K562 (cell line): ENCODE results near the gene NUP210. TPM values are rescaled to one million over a fixed set of nuclear protein-coding genes. Genes with fewer than 3 reads are reported as not detected.

Source experiments
- BCLAF1 ChIP-seq, 2 experiments: fragments of 450-650 bp in 1 of 2; IDR thresholded peaks; 2 replicates each; pipeline ENCODE4 v1.6.1; 2011 to 2017; ENCODE audit warnings: low read depth in 2 of 2, antibody characterized with exemption in 1 of 2, borderline replicate concordance in 1 of 2, low read length in 1 of 2, mild to moderate bottlenecking in 1 of 2, mixed read lengths in 1 of 2; ENCODE audit not compliant: control insufficient read depth in 1 of 2
- CEBPZ ChIP-seq: fragments of 150-350 bp; IDR thresholded peaks from 2 replicates; pipeline ENCODE4 v1.6.1; 2014; ENCODE audit warnings: low read depth, mild to moderate bottlenecking, low read length, borderline replicate concordance
- HDGF ChIP-seq: fragments of 450-650 bp; IDR thresholded peaks from 2 replicates; pipeline ENCODE4 v1.6.1; 2016
- MAFK ChIP-seq: IDR thresholded peaks from 2 replicates; pipeline ENCODE4 v1.6.1; 2011; ENCODE audit warnings: low read length, improper control_type of control experiment
- MAX ChIP-seq: sonication (generic); formaldehyde crosslinking; IDR thresholded peaks from 2 replicates; pipeline ENCODE4 v1.9.0; 2022; ENCODE audit warnings: mild to moderate bottlenecking, missing genetic modification reagents
- NUFIP1 ChIP-seq: fragments of 450-650 bp; IDR thresholded peaks from 2 replicates; pipeline ENCODE4 v1.6.1; 2018; ENCODE audit not compliant: partially characterized antibody
- RAD51 ChIP-seq: fragments of 450-650 bp; IDR thresholded peaks from 2 replicates; pipeline ENCODE4 v1.7.1; 2016; ENCODE audit warnings: low read depth, mild to moderate bottlenecking, borderline replicate concordance
- SREBF1 ChIP-seq: fragments of 150-350 bp; IDR thresholded peaks from 2 replicates; pipeline ENCODE4 v1.6.1; 2014; ENCODE audit warnings: antibody characterized with exemption, low read depth, low read length, borderline replicate concordance
- TAF7 ChIP-seq: fragments of 450-650 bp; IDR thresholded peaks from 2 replicates; pipeline ENCODE4 v1.6.1; 2016; ENCODE audit warnings: missing genetic modification characterization, missing compliant biosample characterization
- TBP ChIP-seq: optimal IDR thresholded peaks from 2 replicates; pipeline ENCODE3; 2011; ENCODE audit warnings: low read depth, low read length, improper control_type of control experiment
- TFE3 ChIP-seq: fragments of 450-650 bp; formaldehyde crosslinking; IDR thresholded peaks from 2 replicates; pipeline ENCODE4 v1.4.0; 2020; ENCODE audit warnings: mild to moderate bottlenecking, mixed read lengths
- ZNF511 ChIP-seq: sonication (generic); formaldehyde crosslinking; IDR thresholded peaks from 2 replicates; pipeline ENCODE4 v1.8.0; 2022; ENCODE audit warnings: mild to moderate bottlenecking, missing genetic modification reagents
- ZNF639 ChIP-seq, 2 experiments: fragments of 200-800 bp in 1 of 2; sonication (Bioruptor generic) in 1 of 2; sonication (generic) in 1 of 2; formaldehyde crosslinking in 1 of 2; IDR thresholded peaks in 1 of 2; conservative IDR thresholded peaks in 1 of 2; 2 replicates each; pipeline versions ENCODE4 v1.5.0 to v1.6.1; 2016 to 2020; ENCODE audit warnings: missing compliant biosample characterization in 1 of 2, missing genetic modification characterization in 1 of 2, missing genetic modification reagents in 1 of 2
- ZNF778 ChIP-seq: fragments of 450-650 bp; formaldehyde crosslinking; IDR thresholded peaks from 2 replicates; pipeline ENCODE4 v1.4.0; 2020; ENCODE audit warnings: mild to moderate bottlenecking, moderate library complexity
- polyA plus RNA-seq, 8 experiments: library from polyadenylated mRNA; depleted of rRNA in 4 of 8; stranded (reverse) in 5 of 8; unstranded in 3 of 8; fragments of >200 nt; fragmentation: Nextera tagmentation in 2 of 8; fragmentation: Illumina TruSeq in 1 of 8; extraction: Ambion mirVana in 2 of 8; extraction: Trizol in 1 of 8; gene quantifications; 2 replicates each; pipeline versions ENCODE4 v1.2.1 to v1.2.3, GENCODE V29; 2011 to 2014; ENCODE audit warnings: inconsistent platforms in 1 of 8, missing spikeins in 1 of 8
- total RNA-seq, 7 experiments: library from RNA; depleted of rRNA in 6 of 7; stranded (reverse); fragments of >200 nt in 6 of 7; fragmentation: Illumina TruSeq in 2 of 7; extraction: Trizol in 2 of 7; gene quantifications; 2 replicates each; pipeline versions ENCODE4 v1.2.1 to v1.2.3, GENCODE V29; 2011 to 2021; ENCODE audit warnings: low replicate concordance in 1 of 7

NUP210 gene
- total and polyA plus RNA-seq, 9 of the 15 experiments (the other 6 are each of a cell fraction or from before 2014, with no cell fraction given): 1.2 to 138 (median 44.0) TPM

GRCh38 chr3:13420831-13421765 is 976 bp upstream of the NUP210 start (continued):
- TF ChIP-seq BCLAF1 (IDR thresholded peaks at IDR 0.05; ENCODE audit: borderline replicate concordance in 1 of 2, control insufficient read depth in 1 of 2, low read depth in 2 of 2, low read length in 1 of 2) (no peak), ZNF778 (CRISPR knock-in tag) (no peak), NUFIP1 (peak; percentile 68), CEBPZ (no peak), TBP (peak; percentile 59), ZNF511 (CRISPR knock-in tag) (no peak), TFE3 (peak; percentile 1; the same call in 1 of the 2 replicates), MAX (peak; percentile 78), HDGF (peak; percentile 76; the same call in 1 of the 2 replicates), TAF7 (tag) (no peak), ZNF639 (CRISPR knock-in tag; conservative IDR thresholded peaks at IDR 0.05 in 1 of 2, IDR thresholded peaks at IDR 0.05 in 1 of 2) (peak in 1 of 2 experiments; percentile 49; a peak in 1 of 4 replicates), MAFK (peak; percentile 5; the same call in 1 of the 2 replicates), RAD51 (peak; percentile 69), SREBF1 (0 out of 2 replicates have a peak, but pooled peaks have one; percentile 46)
